H9 (cell line): ENCODE measurements around the gene C7orf25. TPM values are rescaled to one million over a fixed set of nuclear protein-coding genes. Genes with fewer than 3 reads are reported as not detected.

Experiments
- DNase-seq: peaks from one replicate; pipeline ENCODE4 v3.0.0-alpha.2; 2017
- H2AFZ ChIP-seq: one replicate; pipeline ENCODE4 v1.6.1; 2013; ENCODE audit warnings: mild to moderate bottlenecking, low read length, control low read depth, moderate library complexity
- H2AK5ac ChIP-seq: 2 replicates; pipeline ENCODE4 v1.6.1; 2013; ENCODE audit warnings: low read length, control low read depth, mixed read lengths; ENCODE audit not compliant: insufficient read length
- H2BK120ac ChIP-seq: one replicate; pipeline ENCODE4 v1.6.1; 2013; ENCODE audit warnings: low read depth, mild to moderate bottlenecking, low read length, control low read depth, inconsistent platforms; ENCODE audit not compliant: poor library complexity, severe bottlenecking
- H2BK12ac ChIP-seq: 2 replicates; pipeline ENCODE4 v1.6.1; 2013; ENCODE audit warnings: low read length, control low read depth, mixed read lengths, low read depth; ENCODE audit not compliant: insufficient read length
- H2BK15ac ChIP-seq: 2 replicates; pipeline ENCODE4 v1.6.1; 2013; ENCODE audit warnings: low read depth, low read length, control low read depth
- H2BK20ac ChIP-seq: one replicate; pipeline ENCODE4 v1.6.1; 2013; ENCODE audit warnings: low read depth, mild to moderate bottlenecking, low read length, control low read depth, inconsistent platforms; ENCODE audit not compliant: poor library complexity, severe bottlenecking
- H2BK5ac ChIP-seq: 2 replicates; pipeline ENCODE4 v1.6.1; 2013; ENCODE audit warnings: low read length, control low read depth, mixed read lengths; ENCODE audit not compliant: insufficient read length
- H3K14ac ChIP-seq: 2 replicates; pipeline ENCODE4 v1.6.1; 2013; ENCODE audit warnings: low read length, control low read depth; ENCODE audit not compliant: insufficient read depth
- H3K18ac ChIP-seq: 2 replicates; pipeline ENCODE4 v1.6.1; 2013; ENCODE audit warnings: low read depth, mild to moderate bottlenecking, mixed read lengths, low read length, control low read depth; ENCODE audit not compliant: insufficient read length
- H3K23ac ChIP-seq: 2 replicates; pipeline ENCODE4 v1.6.1; 2013; ENCODE audit warnings: low read length, control low read depth, mixed read lengths, low read depth; ENCODE audit not compliant: insufficient read length
- H3K23me2 ChIP-seq: 2 replicates; pipeline ENCODE4 v1.6.1; 2013; ENCODE audit warnings: low read depth, mild to moderate bottlenecking, mixed read lengths, low read length, control low read depth; ENCODE audit not compliant: insufficient read length, poor library complexity, severe bottlenecking
- H3K27ac ChIP-seq: 2 replicates; pipeline ENCODE4 v1.5.1; 2013; ENCODE audit warnings: low read length, control low read depth, mixed read lengths, low read depth; ENCODE audit not compliant: insufficient read length
- H3K27me3 ChIP-seq: 2 replicates; pipeline ENCODE4 v1.6.1; 2013; ENCODE audit warnings: low read length, control low read depth, inconsistent platforms; ENCODE audit not compliant: insufficient read depth
- H3K4ac ChIP-seq: 2 replicates; pipeline ENCODE4 v1.6.1; 2013; ENCODE audit warnings: low read depth, mild to moderate bottlenecking, control low read depth, inconsistent platforms, low read length, moderate library complexity
- H3K4me1 ChIP-seq: 2 replicates; pipeline ENCODE4 v1.6.1; 2013; ENCODE audit warnings: low read length, control low read depth, inconsistent platforms; ENCODE audit not compliant: insufficient read depth
- H3K4me2 ChIP-seq: 2 replicates; pipeline ENCODE4 v1.6.1; 2013; ENCODE audit warnings: low read length, control low read depth, mixed read lengths; ENCODE audit not compliant: insufficient read length, insufficient read depth
- H3K56ac ChIP-seq: 2 replicates; pipeline ENCODE4 v1.6.1; 2013; ENCODE audit warnings: low read depth, mild to moderate bottlenecking, mixed read lengths, low read length, control low read depth; ENCODE audit not compliant: insufficient read length
- H3K79me1 ChIP-seq: 2 replicates; pipeline ENCODE4 v1.6.1; 2013; ENCODE audit warnings: low read depth, mild to moderate bottlenecking, moderate library complexity, low read length, control low read depth, inconsistent platforms; ENCODE audit not compliant: insufficient read depth, poor library complexity, severe bottlenecking
- H3K79me2 ChIP-seq: 2 replicates; pipeline ENCODE4 v1.6.1; 2013; ENCODE audit warnings: low read length, control low read depth, inconsistent platforms; ENCODE audit not compliant: insufficient read depth
- H3K9ac ChIP-seq: 2 replicates; pipeline ENCODE4 v1.6.1; 2013; ENCODE audit warnings: low read length, control low read depth, mixed read lengths; ENCODE audit not compliant: insufficient read length; ENCODE audit errors: extremely low read depth
- H3K9me3 ChIP-seq: one replicate; pipeline ENCODE4 v1.6.1; 2013; ENCODE audit warnings: low read depth, low read length, inconsistent platforms; ENCODE audit not compliant: control insufficient read depth
- H3T11ph ChIP-seq: one replicate; pipeline ENCODE4 v1.6.1; 2013; ENCODE audit warnings: mild to moderate bottlenecking, low read length, control low read depth, inconsistent platforms
- H4K20me1 ChIP-seq: one replicate; pipeline ENCODE4 v1.6.1; 2013; ENCODE audit not compliant: control insufficient read depth, insufficient read length, insufficient read depth
- H4K5ac ChIP-seq: 2 replicates; pipeline ENCODE4 v1.6.1; 2013; ENCODE audit warnings: low read depth, mild to moderate bottlenecking, mixed read lengths, low read length, control low read depth; ENCODE audit not compliant: insufficient read length
- H4K8ac ChIP-seq: replicated peaks from 2 replicates; pipeline ENCODE4 v1.6.1; 2013; ENCODE audit warnings: low read length, control low read depth, mixed read lengths, low read depth; ENCODE audit not compliant: insufficient read length
- H4K91ac ChIP-seq: 2 replicates; pipeline ENCODE4 v1.6.1; 2013; ENCODE audit warnings: low read depth, mild to moderate bottlenecking, moderate library complexity, mixed read lengths, low read length, control low read depth; ENCODE audit not compliant: insufficient read length
- H3K27ac Mint-ChIP-seq, 3 experiments: 2 replicates in 2 of 3; 3 replicates in 1 of 3; pipeline ENCODE4 v1.8.0; 2020 to 2021; ENCODE audit warnings: mixed read lengths in 3 of 3, mild to moderate bottlenecking in 1 of 3, moderate library complexity in 1 of 3
- H3K27me3 Mint-ChIP-seq: 2 replicates; pipeline ENCODE4 v1.8.0; 2021; ENCODE audit warnings: low read depth, mild to moderate bottlenecking, moderate library complexity, mixed read lengths
- H3K36me3 Mint-ChIP-seq, 3 experiments: 2 replicates in 2 of 3; 3 replicates in 1 of 3; pipeline ENCODE4 v1.8.0; 2020 to 2021; ENCODE audit warnings: low read depth in 3 of 3, mixed read lengths in 3 of 3; ENCODE audit not compliant: insufficient read depth in 1 of 3
- H3K4me1 Mint-ChIP-seq, 2 experiments: 2 replicates each; pipeline ENCODE4 v1.8.0; 2020; ENCODE audit warnings: mixed read lengths in 2 of 2
- H3K4me3 Mint-ChIP-seq, 2 experiments: 2 replicates in 1 of 2; 3 replicates in 1 of 2; pipeline ENCODE4 v1.8.0; 2020 to 2021; ENCODE audit warnings: mild to moderate bottlenecking in 2 of 2, mixed read lengths in 2 of 2, moderate library complexity in 1 of 2
- H3K9me3 Mint-ChIP-seq, 2 experiments: 2 replicates in 1 of 2; 3 replicates in 1 of 2; pipeline ENCODE4 v1.8.0; 2020; ENCODE audit warnings: mild to moderate bottlenecking in 2 of 2, mixed read lengths in 2 of 2, moderate library complexity in 1 of 2
- WGBS: extraction: QIAGEN DNeasy Blood & Tissue Kit; methylation state at CpG from one replicate; pipeline ENCODE4 v1.1.7; 2013; ENCODE audit warnings: missing lambda C conversion rate, low lambda C conversion rate, mixed read lengths; ENCODE audit not compliant: insufficient read length; ENCODE audit errors: extremely low coverage; 5-methylcytosine and 5-hydroxymethylcytosine counted together
- total RNA-seq: library from RNA; stranded (reverse); gene quantifications from 2 replicates; pipeline ENCODE4 v1.2.1, GENCODE V29; 2021
- TF ChIP-seq, protein P1 (sequence below): fragments of 200-600 bp; sonication (generic); conservative IDR thresholded peaks from 3 replicates; pipeline ENCODE4 v1.8.0; 2021; ENCODE audit warnings: antibody characterized with exemption, mild to moderate bottlenecking

The C7orf25 gene
- total RNA-seq, 1 experiment from 2014 or later, result 3.8 TPM

DNA sequence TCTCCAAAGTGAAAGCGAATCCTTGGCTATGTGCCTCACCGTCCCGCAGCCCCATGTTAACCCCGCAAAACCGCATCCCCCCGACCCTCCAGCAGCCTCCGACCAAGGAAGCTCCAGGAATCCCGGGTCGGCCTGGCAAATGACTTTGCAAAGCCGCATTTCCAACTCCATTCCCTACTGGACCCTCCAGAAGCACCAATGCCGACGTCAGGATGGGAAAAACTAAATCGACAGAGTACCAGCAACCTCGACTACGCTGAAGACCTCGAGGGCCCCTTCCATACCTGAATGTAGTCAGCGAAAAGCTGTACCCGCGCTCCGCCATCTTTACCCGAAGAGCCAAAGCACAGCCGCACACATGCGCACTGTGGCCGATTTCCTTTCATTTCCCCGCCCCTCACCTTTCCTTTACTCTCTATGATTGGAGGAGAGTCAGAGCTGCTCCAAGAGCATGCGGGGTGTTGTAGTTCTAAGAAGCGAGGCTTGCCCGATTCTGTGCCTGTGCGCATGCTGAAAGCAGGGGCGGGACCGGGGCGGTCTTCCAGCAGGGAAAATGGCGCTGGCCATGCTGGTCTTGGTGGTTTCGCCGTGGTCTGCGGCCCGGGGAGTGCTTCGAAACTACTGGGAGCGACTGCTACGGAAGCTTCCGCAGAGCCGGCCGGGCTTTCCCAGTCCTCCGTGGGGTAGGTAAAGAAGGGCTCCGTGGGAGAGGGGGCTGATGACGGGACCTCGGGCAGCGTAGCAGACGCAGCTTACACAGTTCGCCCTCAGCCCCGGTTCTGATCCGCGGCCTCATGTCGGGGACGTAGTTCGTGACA lies 20.2 kb upstream of the C7orf25 start, which contains the start of the genes MRPL32 and PSMA2:
TSS of gene MRPL32 (plus strand) at position 543 of the 818 bp plus-strand sequence. CDS start at position 554, 11 bp downstream.
TSS of gene PSMA2 (minus strand) at position 341 of the 818 bp plus-strand sequence. CDS start at position 325, 16 bp downstream.
- no CpG with 5 or more reads among the region's 56 CpGs for WGBS
- 0 out of 2 replicates have a peak, but pooled peaks cover 2% of the 10 kb centered on the region for H3K27me3 Mint-ChIP-seq
- H3K27ac ChIP-seq, result no peak within 1 kb of the TSS

More for the DNA sequence above, 20.2 kb upstream of the C7orf25 start, which contains the start of the genes MRPL32 and PSMA2:
- H2AK5ac ChIP-seq, result no peak within 1 kb of the TSS
- peak within 1 kb of the TSS; percentile 98 to 99 (median 99) for H3K27ac Mint-ChIP-seq
- H3K23ac ChIP-seq, result no peak within 1 kb of the TSS
- peak within 1 kb of the TSS; percentile 95 for H3K9ac ChIP-seq
- no peak within 1 kb of the TSS for H2BK15ac ChIP-seq
- no peak within 1 kb of the TSS for H3K4ac ChIP-seq
- no peak within 1 kb of the TSS for H2BK20ac ChIP-seq
- no peaks in the 10 kb centered on the region for H3K79me1 ChIP-seq
- H3K4me1 Mint-ChIP-seq, result peaks cover 17 to 24% of the 10 kb centered on the region in 2 experiments
- H3K4me3 Mint-ChIP-seq, result peak within 1 kb of the TSS; percentile 97 to 100
- no peak within 1 kb of the TSS for H3T11ph ChIP-seq
- no peak within 1 kb of the TSS for H2BK12ac ChIP-seq
- peaks cover 11% of the 10 kb centered on the region for H3K23me2 ChIP-seq
- no peaks in the 10 kb centered on the region for H3K27me3 ChIP-seq
- H3K9me3 ChIP-seq, result no peaks in the 10 kb centered on the region
- peak within 1 kb of the TSS; percentile 84 for H3K14ac ChIP-seq
- no peak within 1 kb of the TSS for H4K91ac ChIP-seq
- no peak within 1 kb of the TSS for H4K5ac ChIP-seq
- no peak within 1 kb of the TSS for H3K56ac ChIP-seq
- TF ChIP-seq, protein P1, sequence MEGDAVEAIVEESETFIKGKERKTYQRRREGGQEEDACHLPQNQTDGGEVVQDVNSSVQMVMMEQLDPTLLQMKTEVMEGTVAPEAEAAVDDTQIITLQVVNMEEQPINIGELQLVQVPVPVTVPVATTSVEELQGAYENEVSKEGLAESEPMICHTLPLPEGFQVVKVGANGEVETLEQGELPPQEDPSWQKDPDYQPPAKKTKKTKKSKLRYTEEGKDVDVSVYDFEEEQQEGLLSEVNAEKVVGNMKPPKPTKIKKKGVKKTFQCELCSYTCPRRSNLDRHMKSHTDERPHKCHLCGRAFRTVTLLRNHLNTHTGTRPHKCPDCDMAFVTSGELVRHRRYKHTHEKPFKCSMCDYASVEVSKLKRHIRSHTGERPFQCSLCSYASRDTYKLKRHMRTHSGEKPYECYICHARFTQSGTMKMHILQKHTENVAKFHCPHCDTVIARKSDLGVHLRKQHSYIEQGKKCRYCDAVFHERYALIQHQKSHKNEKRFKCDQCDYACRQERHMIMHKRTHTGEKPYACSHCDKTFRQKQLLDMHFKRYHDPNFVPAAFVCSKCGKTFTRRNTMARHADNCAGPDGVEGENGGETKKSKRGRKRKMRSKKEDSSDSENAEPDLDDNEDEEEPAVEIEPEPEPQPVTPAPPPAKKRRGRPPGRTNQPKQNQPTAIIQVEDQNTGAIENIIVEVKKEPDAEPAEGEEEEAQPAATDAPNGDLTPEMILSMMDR, result no peak
- no peak within 1 kb of the TSS for H4K8ac ChIP-seq
- H3K36me3 Mint-ChIP-seq, result peaks cover 11 to 40% (median 34%) of the 10 kb centered on the region in 3 experiments
- peak within 1 kb of the TSS; percentile 46 for H2BK5ac ChIP-seq
- peak; percentile 97 for DNase-seq
- no peaks in the 10 kb centered on the region for H3K4me1 ChIP-seq
- H4K20me1 ChIP-seq, result no peaks in the 10 kb centered on the region
- H2AFZ ChIP-seq, result no peak within 1 kb of the TSS
- no peak within 1 kb of the TSS for H2BK120ac ChIP-seq
- H3K4me2 ChIP-seq, result peak within 1 kb of the TSS; percentile 80
- peaks cover 0 to 3% of the 10 kb centered on the region in 2 experiments; a peak in 1 of 5 replicates for H3K9me3 Mint-ChIP-seq
- peak within 1 kb of the TSS; percentile 75 for H3K18ac ChIP-seq
- peaks cover 49% of the 10 kb centered on the region for H3K79me2 ChIP-seq
